HG03095 (cell line): ENCODE data around the gene CEP104.

Experiments
- ATAC-seq: cut with Tn5 transposase; IDR thresholded peaks from one replicate; pipeline ENCODE4 v1.9.1; 2021; ENCODE audit warnings: moderate library complexity; ENCODE audit not compliant: unreplicated experiment

Gene CEP104

DNA sequence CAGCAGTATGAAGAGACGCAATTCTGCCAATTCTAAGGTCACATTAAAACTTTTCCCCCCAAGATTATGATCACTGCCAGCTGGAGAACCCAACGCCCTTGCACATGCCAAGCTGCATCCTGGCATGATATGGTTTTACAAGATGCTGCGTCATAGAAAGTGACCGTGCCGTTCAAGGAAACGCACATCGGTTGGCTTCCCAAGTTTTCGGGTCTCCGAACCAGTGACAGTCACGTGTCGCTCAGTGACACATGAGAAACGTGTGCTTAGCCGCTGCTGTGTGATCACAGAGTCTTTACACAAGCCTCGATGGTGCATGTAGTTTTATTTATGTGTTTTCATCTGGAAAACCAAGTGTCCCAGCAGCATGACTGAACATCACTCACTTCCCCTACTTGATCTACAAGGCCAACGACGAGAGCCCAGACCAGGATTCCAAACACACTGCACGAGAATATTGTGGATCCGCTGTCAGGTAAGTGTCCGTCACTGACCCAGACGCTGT, 77.0 kb downstream of the CEP104 start:
- ATAC-seq, result no peak

GRCh38 chr1:3779265-3779911, 77.6 kb downstream of the CEP104 start:
- no peak for ATAC-seq

DNA sequence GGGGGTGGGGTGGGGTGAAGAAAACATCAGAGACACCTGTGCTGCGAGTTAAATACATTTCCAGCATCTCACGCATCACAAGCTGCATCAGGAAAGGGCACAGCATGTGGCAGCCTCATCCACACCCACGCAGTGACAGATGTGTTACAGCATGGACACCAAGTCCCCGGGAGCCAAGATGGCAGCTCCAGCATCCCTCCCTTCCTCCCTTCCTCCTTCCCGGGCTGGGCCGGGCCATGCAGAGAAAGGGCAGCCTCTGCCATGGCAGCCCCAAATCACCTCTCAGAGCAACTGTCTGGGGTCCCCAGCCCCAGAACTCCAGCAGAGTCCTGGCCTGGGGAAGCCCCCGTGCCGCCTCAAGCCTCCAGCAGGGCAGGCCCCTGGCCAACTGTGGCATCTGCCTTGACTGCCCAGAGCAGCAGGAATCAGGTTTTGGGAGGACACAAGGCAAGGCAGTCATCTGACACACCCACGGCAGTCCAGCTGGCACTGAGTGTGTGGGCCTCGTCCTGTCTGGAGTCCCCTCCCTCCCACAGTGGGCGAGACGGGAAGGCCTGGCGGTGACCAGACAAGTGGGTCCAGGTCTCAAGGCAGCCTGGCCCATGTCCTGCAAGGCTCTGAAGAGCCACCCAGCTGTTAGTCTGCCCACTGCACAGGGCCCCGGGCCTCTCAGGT, 78.3 kb downstream of the CEP104 start:
- ATAC-seq, result no peak

DNA sequence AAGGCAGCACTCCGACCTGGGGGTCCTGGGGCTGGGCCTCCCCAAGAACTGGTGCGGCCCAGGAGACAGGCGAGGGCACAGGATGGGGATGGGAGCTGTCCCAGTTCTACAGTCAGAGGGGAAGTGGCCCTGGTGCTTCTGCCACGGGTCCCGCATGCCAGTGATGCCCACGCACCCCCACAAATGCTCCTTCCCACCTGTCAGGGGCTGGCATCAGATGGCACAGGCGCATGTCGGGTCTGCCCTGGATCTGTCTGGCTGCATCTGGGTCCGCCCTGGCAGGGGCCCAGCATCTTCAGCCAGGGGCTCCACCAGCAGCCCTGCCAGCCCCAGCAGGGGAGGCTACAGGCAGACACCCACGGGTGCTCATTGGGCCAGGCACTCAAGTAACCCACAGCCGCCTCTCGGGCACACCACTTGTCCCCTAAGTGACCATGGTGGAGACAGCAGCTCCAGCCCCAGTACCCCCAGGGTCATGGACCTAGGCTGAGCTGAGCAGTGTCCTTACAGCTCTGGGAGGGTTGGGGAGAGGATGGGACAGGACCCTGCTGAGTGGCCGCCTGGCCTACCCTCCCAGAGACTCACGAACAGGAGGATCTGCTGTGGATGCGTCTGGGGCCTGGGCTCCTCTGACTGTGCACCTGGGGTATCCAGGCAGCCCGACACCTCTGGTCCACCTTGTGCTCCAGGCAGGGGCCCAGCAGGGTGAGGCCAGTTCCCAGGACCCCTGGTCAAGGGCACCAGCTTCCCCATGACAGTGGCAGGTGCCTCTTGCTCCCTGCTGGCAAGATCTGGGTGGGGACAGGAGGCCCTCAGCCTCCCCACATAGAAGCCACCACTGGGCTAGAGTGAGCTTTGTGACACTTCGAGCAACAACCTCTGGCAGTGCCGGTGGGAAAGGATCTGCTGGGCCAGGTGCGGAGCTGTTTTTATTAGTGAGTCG, 79.1 kb downstream of the CEP104 start:
- no peak for ATAC-seq

DNA sequence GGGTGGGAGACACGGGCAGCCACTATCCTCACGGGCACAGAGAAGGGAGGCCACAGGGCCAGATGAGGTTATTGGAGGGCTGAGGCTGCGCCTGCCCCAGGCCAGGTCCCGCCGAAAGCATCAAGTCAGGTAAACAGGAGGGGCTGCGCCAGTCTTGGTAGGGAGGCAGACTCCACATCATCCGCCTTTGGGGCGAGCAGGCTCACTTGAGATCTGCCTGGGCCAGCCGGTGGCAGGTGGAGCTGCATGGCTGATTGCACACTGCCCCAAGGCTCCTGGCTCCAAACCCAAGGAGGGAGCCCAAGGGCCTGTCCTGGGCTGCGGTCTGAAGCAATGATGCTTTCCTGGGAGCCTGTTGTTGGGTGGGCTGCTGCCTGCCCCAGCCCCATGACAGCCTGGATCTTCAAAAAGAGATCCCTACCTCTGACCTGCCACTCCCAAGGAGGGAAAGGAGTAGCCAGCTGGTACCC, 79.9 kb downstream of the CEP104 start:
- no peak for ATAC-seq

DNA sequence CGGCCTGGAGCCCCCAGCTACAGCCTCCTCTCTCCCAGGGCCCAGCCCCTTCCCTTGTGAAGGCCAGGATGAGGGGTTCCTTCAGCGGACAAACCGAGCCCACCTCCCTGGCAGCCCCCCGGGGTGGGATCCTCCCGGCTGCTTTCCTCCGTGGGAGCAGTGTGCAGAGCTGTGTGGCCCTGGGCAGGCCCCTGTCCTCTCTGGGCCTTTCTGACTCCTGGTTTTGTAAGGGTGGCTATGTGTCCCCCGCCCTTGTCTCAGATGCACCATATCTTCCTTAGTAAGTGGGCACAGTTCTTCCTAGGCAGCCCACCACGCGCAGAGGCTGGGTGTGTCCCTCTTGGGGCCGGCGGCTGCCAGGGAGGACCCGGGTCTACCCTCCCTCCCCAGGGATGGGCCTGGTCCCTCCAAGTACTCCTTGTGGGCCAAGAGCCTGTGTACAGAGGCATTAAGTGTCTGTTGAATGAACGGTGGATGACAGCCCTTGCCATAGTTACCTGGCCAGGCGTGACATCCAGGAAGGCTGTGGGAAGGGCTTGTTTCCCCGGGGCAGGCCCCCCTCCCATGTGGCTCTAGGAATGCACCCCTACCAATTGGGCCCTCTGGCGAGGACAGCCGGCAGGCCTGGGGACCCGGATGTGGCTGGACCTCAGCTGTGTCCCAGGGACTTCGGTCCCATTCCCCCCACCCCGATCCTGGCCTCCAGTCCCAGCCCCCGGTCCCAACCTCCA, 80.6 kb downstream of the CEP104 start:
- ATAC-seq, result no peak

DNA sequence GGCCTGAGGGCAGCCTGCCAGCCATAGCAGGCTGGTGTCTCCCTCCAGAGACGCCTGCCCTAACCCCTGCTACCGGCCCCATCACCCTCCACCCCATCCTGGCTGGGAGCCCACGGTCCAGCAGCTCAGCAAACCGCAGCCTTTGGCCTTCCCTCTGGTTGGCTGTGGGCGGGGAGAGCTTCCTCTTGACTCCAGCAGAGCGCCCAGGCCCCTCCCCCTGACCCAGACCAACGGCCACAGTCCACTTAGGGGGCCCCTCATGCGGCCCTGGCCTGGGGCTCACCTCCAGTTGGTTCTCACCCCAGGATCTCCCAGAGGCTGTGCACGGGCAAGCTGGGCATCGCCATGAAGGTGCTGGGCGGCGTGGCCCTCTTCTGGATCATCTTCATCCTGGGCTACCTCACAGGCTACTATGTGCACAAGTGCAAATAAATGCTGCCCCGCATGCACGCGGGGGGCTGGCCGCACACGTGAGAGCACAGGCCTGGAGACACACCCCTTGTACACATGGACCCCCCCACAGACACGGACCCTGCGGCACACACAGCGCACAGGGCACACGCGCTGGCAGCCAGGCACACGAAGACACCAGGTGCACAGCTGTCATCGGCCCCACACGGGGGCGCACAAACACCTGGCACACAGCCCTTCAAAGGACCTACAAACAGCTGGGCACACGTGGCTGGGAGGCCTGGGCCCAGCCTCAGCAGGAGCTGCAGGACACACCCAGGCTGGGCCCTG, 81.4 kb downstream of the CEP104 start:
- ATAC-seq, result no peak

DNA sequence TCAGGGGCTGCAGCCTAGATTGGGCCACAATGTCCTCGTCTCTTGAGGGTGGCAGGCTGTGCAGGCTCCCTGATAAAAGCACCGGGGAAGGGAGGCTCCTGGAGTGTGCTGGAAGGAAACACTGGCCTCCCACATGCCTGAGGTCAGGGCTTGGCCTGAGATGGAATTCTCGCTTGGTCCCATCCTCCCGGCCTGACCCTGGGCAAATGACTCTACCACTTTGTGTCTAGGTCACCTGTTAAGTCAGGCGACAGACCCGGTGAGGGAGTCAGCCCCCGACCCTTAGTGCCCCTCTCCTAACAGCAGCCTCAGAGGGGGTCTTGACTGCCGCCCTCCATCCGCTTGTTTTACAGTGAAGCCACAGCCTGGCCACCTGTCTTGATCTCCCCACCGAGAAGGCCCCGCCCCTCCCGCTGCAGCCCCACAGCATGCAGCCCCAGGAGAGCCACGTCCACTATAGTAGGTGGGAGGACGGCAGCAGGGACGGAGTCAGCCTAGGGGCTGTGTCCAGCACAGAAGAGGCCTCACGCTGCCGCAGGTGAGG, 82.0 kb downstream of the CEP104 start:
- ATAC-seq, result no peak

DNA sequence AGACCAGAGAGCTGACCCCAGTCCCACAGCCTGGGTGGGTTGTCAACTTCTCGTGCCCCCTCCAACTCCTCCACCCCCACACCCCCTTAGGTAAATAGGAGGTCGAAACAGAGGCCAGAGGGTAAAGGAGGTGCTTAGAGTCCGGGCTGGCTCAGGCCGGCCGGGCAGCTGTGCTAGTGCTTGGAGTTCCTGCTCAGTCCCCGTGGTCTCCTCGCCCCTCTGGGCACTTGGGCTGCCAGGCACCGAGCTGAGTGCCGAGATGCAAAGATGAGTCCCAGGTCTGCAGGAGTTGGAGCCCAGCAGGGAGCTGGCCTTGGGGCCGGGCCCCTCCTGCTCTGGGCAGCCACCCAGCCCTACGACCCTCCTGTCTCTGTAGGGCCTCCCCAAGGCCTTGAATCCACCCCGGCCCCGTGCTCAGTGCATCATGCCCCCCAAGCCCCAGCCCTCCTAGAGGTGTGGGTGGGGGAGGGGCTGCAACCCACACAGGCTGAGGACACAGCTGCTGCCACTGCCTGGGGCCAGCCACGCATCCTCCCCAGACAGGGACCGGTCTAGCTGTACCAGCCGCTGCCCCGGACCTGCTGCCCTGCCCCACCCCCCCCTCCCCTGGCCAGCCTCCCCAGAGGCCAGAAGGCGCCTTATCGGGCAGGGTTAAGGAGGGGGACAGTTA, 82.6 kb downstream of the CEP104 start:
- no peak for ATAC-seq

DNA sequence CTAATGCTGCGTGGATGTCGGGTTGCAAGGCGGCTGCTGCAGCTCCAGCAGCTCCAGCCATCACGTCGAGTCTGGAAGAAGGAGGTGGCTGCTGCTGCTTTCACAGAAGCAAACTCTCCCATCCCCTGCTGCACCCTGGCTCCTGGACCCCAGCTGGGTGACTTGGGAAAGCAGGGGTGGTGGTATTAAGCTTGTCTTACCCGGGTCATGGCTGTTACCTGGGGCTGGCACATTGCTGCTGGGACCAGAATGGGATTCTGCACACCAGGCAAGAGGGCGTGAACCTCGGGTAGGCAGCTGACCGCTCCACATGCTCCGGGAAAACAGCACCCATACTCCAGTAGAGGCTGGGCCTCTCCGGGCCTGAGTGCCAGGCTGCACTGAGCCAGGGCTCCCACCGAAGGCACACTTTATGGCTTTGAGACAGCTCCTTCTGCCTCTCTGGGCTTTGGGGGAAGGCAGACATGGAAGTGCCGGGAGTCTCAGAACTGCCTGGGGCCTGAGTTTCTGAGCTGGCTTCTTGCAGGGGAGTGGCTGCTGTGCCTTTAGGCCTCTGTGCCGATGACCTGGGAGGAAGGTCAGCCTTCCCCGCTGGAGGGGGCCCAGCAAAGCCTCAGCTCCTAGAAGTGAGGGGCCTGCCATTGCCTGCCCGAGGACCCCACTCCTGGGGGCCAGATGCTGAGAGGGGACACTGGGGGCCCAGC, 83.3 kb downstream of the CEP104 start:
- ATAC-seq, result no peak

DNA sequence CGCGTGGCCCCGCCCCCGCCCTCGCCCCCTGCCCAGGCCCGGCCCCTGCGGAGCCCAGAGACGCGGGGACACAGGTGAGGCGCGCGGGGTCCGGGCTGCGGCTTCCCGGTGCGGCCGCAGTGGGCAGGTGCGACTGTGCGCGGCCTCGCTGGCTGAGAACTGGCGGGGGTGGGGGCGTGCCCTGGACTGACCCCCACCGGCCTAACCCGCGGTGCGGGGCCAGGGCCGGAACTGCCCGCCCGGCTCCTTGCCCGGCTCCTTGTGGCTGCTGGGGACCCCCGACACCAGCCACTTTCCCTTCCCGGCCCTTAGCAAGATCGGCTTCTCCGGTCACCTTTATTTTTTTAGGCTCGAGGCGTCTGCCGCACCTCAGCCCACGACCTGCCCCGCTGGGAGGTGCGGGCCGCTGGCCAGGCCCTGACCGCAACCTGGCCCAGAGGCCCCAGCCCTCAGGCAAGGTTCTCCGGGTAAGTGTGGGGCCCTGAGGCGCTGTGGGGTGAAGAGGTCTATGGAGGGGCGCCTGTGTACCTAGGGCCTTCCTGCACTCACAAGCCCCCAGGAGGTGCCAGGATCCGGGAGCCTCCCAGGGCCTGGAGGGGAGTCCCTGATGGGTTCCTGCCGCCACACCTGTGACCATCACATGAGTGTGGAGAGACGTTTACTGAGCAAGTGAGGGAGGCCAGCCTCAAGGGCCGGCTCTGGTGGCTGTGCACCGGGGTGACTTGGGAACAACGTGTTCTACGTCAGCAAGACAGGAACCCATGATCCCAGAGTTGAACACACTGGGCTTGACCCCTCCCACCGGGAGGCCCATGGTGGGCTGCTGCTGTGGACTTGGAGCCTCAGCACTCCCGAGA, 84.1 kb downstream of the CEP104 start, which contains the start of gene SMIM1:
Gene SMIM1, plus strand, starts transcription at position 35 of the 857 bp plus-strand sequence. CDS start 2,625 bp downstream, outside the sequence.
- peak; percentile 11 for ATAC-seq

DNA sequence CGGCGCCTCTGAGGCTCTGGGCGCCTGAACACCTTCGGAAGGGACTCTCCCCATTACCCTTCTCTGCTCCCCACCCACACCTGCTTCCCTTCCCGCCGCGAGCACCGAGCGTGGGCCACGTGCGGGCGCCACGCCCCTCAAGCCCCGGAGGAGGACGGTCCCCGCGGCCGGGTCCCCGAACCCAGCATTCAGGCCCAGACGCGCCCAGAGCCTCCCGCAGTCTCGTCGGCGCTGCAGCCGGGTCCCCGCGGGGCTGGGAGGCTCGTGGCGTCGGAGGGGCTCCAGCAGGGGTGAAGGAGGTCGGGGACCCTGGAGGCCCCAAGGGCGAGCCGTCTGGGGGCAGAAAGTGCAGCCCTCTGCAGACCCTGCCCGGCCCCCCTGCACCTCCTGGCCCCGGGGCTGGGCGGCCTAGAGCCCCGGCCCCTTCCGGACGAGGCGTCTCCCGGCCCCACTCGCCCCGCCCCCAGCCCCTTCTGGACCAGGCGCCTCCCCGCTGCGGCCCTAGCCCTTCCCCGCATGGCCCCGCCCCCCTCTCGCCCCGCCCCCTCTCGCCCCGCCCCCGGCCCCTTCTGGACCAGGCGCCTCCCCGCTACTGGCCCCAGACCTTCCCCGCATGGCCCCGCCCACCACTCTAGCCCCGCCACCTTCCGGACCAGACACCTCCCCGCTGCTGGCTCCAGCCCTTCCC, 84.8 kb downstream of the CEP104 start:
- peak; percentile 58 for ATAC-seq

GRCh38 chr1:3771108-3772026, 85.6 kb downstream of the CEP104 start:
- ATAC-seq, result no peak

DNA sequence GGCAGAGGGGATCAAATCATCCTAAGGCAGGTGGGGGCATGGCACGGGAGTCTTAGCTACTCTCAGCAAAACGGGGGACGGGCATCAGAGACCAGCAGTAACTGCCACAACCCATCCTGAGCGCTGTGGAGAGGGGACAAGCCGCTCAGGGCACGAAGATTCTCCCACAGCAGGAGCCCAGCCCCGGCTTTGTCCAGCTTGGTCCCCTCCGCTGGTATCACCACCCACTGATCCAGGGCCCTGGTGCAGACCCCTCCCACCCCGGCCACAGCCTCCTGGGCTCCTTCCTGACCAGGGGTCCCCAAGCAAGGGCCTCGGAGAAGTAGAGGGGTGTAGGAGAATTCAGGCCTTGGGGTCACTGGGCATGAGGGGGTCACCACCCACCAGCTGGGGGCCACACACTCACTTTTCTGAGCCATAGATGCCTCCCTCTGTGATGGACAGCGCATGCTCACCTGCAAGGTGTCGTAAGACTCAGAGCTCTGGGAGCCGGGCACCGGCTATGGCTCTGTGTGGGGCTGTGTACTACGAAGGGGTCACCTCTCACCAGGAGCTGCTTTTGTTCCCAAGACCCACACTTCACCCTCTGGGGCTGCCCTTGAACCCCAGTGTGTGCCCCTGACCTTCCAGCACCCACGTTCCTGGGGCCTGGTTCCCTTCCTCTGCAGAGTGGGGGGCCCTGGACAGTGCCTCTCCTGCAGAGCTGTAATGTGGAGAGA, 86.8 kb downstream of the CEP104 start:
- no peak for ATAC-seq

GRCh38 chr1:3768811-3769390, 88.1 kb downstream of the CEP104 start:
- ATAC-seq, result no peak
